ENCODE data around the gene PURA. TPM values are rescaled to one million over a fixed set of nuclear protein-coding genes. Genes with fewer than 3 reads are reported as not detected.

The PURA gene
- 10 to 100 TPM; 12.5 to 31.8 (median 21.9) TPM for total RNA-seq

DNA sequence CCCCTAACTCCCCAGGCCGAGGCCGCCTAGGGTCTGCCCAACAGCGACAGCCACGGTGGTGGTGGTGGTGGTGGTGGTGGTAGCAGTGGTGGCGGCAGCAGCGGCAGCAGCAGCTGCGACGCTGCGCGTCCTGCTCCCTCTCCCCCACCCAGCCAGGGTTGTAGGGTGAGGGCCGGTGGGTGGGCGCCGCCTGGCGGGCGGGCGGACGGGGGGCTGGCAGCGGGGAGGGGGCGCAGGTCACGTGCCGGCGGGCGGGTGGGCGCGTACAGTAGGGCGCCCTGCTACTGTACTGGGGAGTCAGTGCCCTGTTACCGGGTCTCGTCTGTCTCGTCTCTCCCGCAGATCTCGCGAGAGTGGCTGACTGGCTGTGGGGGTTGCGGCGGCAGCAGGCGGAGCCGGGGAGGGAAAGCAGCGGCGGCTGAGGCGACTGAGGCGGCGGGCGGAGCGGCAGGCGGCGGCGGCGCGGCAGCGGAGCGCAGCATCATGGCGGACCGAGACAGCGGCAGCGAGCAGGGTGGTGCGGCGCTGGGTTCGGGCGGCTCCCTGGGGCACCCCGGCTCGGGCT lies at the start of gene PURA:
PURA (plus strand) TSS at position 411 of the 565 bp plus-strand sequence; CDS start at position 484, 73 bp downstream.
- H3K4me3 ChIP-seq = peak within 1 kb of the TSS; percentile 92
- H3K27me3 ChIP-seq = no peaks in the 10 kb centered on the region
- H3K36me3 ChIP-seq = no peaks in the 10 kb centered on the region
- peak within 1 kb of the TSS; percentile 96 for H3K27ac ChIP-seq
- H3K4me1 ChIP-seq = peaks cover 72% of the 10 kb centered on the region
- H3K9me3 ChIP-seq = no peaks in the 10 kb centered on the region
- TF ChIP-seq, protein P1, sequence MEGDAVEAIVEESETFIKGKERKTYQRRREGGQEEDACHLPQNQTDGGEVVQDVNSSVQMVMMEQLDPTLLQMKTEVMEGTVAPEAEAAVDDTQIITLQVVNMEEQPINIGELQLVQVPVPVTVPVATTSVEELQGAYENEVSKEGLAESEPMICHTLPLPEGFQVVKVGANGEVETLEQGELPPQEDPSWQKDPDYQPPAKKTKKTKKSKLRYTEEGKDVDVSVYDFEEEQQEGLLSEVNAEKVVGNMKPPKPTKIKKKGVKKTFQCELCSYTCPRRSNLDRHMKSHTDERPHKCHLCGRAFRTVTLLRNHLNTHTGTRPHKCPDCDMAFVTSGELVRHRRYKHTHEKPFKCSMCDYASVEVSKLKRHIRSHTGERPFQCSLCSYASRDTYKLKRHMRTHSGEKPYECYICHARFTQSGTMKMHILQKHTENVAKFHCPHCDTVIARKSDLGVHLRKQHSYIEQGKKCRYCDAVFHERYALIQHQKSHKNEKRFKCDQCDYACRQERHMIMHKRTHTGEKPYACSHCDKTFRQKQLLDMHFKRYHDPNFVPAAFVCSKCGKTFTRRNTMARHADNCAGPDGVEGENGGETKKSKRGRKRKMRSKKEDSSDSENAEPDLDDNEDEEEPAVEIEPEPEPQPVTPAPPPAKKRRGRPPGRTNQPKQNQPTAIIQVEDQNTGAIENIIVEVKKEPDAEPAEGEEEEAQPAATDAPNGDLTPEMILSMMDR (IDR thresholded peaks at IDR 0.05) = no peak
- TF ChIP-seq POLR2AphosphoS5 (IDR thresholded peaks at IDR 0.05) (peak in 2 of 3 donors; percentile 12 to 30), POLR2A (IDR thresholded peaks at IDR 0.05) (peak in 1 of 2 donors; percentile 59)
- WGBS = 5% methylated on average over 8 of the region's 60 CpGs
- DNase-seq (ENCODE audit: low spot score in 2 of 2) = peak; percentile 97

DNA sequence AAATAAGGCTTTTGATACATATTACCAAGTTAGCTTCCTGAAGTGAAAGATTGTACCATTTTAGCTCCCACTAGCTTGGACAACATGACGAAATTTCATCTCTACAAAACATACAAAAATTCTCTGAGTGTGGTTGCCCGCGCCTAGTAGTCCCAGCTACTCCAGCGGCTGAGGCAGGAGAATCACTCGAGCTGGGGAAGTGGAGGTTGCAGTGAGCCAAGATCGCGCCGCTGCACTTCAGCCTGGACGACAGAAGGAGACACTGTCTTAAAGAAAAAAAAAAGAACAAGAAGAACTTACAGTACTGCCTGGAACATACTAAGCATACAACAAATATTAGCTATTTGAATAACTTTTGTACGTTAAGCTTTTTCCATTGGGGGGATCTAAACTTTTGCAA lies 41.1 kb upstream of the PURA start:
- DNase-seq (ENCODE audit: low spot score in 2 of 2) = no peak

GRCh38 chr5:140073296-140073695 lies 40.6 kb upstream of the PURA start:
- DNase-seq (ENCODE audit: low spot score in 2 of 2) = no peak
- no peak overlapping the region for H3K27ac ChIP-seq
- TF ChIP-seq EP300 (IDR thresholded peaks at IDR 0.05) (no peak), POLR2A (IDR thresholded peaks at IDR 0.05) (no peak), POLR2AphosphoS5 (IDR thresholded peaks at IDR 0.05) (no peak)
- TF ChIP-seq, protein P1 (IDR thresholded peaks at IDR 0.05) = peak; percentile 43 to 54
- H3K36me3 ChIP-seq = no peaks in the 10 kb centered on the region
- H3K27me3 ChIP-seq = no peaks in the 10 kb centered on the region
- no peaks in the 10 kb centered on the region for H3K4me1 ChIP-seq
- no peak overlapping the region for H3K4me3 ChIP-seq
- 13% methylated on average over 4 of the region's 4 CpGs for WGBS
- H3K9me3 ChIP-seq = no peaks in the 10 kb centered on the region

More for the DNA sequence above, 41.1 kb upstream of the PURA start:
- Histone ChIP-seq H3K9me3 (no peaks in the 10 kb centered on the region), H3K4me1 (no peaks in the 10 kb centered on the region), H3K4me3 (no peak overlapping the region), H3K27me3 (no peaks in the 10 kb centered on the region), H3K36me3 (no peaks in the 10 kb centered on the region), H3K27ac (no peak overlapping the region)
- 52% methylated on average over 10 of the region's 10 CpGs for WGBS
- no peak for TF ChIP-seq EP300 (IDR thresholded peaks at IDR 0.05)
- no peak for TF ChIP-seq POLR2A (IDR thresholded peaks at IDR 0.05)
- TF ChIP-seq POLR2AphosphoS5 (IDR thresholded peaks at IDR 0.05) = no peak
- TF ChIP-seq, protein P1 (IDR thresholded peaks at IDR 0.05) = no peak

DNA sequence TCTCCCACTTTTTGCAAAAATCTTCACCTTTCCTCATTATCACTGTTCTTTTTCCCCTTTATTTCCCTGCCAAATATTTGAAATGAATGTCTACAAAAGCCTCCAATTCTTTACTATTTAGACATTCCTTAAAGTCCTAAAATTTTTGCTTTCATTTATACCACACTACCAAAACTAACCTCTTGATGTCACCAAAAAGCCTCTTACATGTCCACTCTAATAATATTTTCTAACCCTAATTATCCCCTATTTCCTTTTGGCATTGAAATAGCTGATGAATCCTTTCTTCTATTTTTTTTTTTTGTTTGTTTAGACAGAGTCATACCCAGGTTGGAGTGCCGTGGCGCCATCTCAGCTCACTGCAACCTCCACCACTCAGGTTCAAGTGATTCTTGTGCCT lies 38.5 kb upstream of the PURA start:
- Histone ChIP-seq H3K27me3 (no peaks in the 10 kb centered on the region), H3K9me3 (no peaks in the 10 kb centered on the region), H3K4me1 (no peaks in the 10 kb centered on the region), H3K36me3 (no peaks in the 10 kb centered on the region), H3K27ac (no peak overlapping the region), H3K4me3 (no peak overlapping the region)
- DNase-seq (ENCODE audit: low spot score in 2 of 2) = no peak
- TF ChIP-seq POLR2AphosphoS5 (IDR thresholded peaks at IDR 0.05) (no peak), EP300 (IDR thresholded peaks at IDR 0.05) (no peak), POLR2A (IDR thresholded peaks at IDR 0.05) (no peak)
- TF ChIP-seq, protein P1 (IDR thresholded peaks at IDR 0.05) = peak in 1 of 2 donors; percentile 7
- 48% methylated on average over 2 of the region's 2 CpGs for WGBS

- H3K9me3 ChIP-seq = no peaks in the 10 kb centered on the region
- TF ChIP-seq POLR2AphosphoS5 (IDR thresholded peaks at IDR 0.05) (no peak), POLR2A (IDR thresholded peaks at IDR 0.05) (no peak), EP300 (IDR thresholded peaks at IDR 0.05) (no peak)
- TF ChIP-seq, protein P1 (IDR thresholded peaks at IDR 0.05) = no peak
- 97% methylated on average over 1 of the region's 1 CpG for WGBS
- no peaks in the 10 kb centered on the region for H3K36me3 ChIP-seq
- H3K27me3 ChIP-seq = no peaks in the 10 kb centered on the region
- DNase-seq (ENCODE audit: low spot score in 2 of 2) = no peak
- H3K4me3 ChIP-seq = no peak overlapping the region
- no peak overlapping the region for H3K27ac ChIP-seq
- H3K4me1 ChIP-seq = no peaks in the 10 kb centered on the region
Measured at GRCh38 chr5:140076142-140076541, 37.8 kb upstream of the PURA start.

Measured in suprapubic skin (tissue), 4 donors.